Neural cell (in vitro differentiated cells): ENCODE measurements around the gene ATP6V1B1. TPM values are rescaled to one million over a fixed set of nuclear protein-coding genes. Genes with fewer than 3 reads are reported as not detected.

ENCODE experiments used
- H2AFZ ChIP-seq: fragments of 200-600, 300-800 bp; sonication (generic), shearing (Covaris generic); 2 replicates; pipeline ENCODE4 v1.6.0; 2014; ENCODE audit warnings: low read depth, mild to moderate bottlenecking, antibody characterized with exemption, low read length, moderate library complexity
- H3F3A ChIP-seq: fragments of 200-600 bp; shearing (Covaris generic); 2 replicates; pipeline ENCODE4 v1.6.1; 2016; ENCODE audit warnings: mild to moderate bottlenecking, moderate library complexity, mixed read lengths, antibody characterized with exemption, low read length; ENCODE audit not compliant: insufficient read depth, poor library complexity, severe bottlenecking
- H3K27ac ChIP-seq: fragments of 200-600, 300-800 bp; sonication (generic), shearing (Covaris generic); 2 replicates; pipeline ENCODE4 v1.5.1; 2014; ENCODE audit warnings: mild to moderate bottlenecking, low read length, moderate library complexity
- H3K27me3 ChIP-seq: fragments of 300-800, 200-600 bp; sonication (generic), shearing (Covaris generic); 2 replicates; pipeline ENCODE4 v1.6.0; 2014; ENCODE audit warnings: mild to moderate bottlenecking, low read depth, low read length, moderate library complexity; ENCODE audit not compliant: insufficient read depth
- H3K36me3 ChIP-seq: fragments of 300-800, 200-600 bp; sonication (generic), shearing (Covaris generic); 2 replicates; pipeline ENCODE4 v1.5.1; 2014; ENCODE audit warnings: mild to moderate bottlenecking, antibody characterized with exemption, low read length, moderate library complexity; ENCODE audit not compliant: insufficient read depth
- H3K4me2 ChIP-seq: fragments of 300-800, 200-600 bp; sonication (generic), shearing (Covaris generic); 2 replicates; pipeline ENCODE4 v1.6.0; 2014; ENCODE audit warnings: mild to moderate bottlenecking, low read length
- H3K4me3 ChIP-seq: fragments of 300-800, 200-600 bp; sonication (generic), shearing (Covaris generic); 2 replicates; pipeline ENCODE4 v1.5.1; 2014; ENCODE audit warnings: mild to moderate bottlenecking, low read length, moderate library complexity
- H3K79me2 ChIP-seq: fragments of 200-600 bp; shearing (Covaris generic); replicated peaks from 2 replicates; pipeline ENCODE4 v1.6.0; 2014; ENCODE audit warnings: mild to moderate bottlenecking, low read length, moderate library complexity; ENCODE audit not compliant: insufficient read depth
- H3K9ac ChIP-seq: fragments of 300-800, 200-600 bp; sonication (generic), shearing (Covaris generic); 2 replicates; pipeline ENCODE4 v1.6.1; 2016; ENCODE audit warnings: mild to moderate bottlenecking, low read length, mixed read lengths
- H3K9me2 ChIP-seq: fragments of 200-600 bp; shearing (Covaris generic); 2 replicates; pipeline ENCODE4 v1.6.1; 2016; ENCODE audit warnings: mild to moderate bottlenecking, low read length, mixed read lengths; ENCODE audit not compliant: insufficient read depth
- H3K9me3 ChIP-seq: fragments of 200-600, 300-800 bp; sonication (generic), shearing (Covaris generic); 2 replicates; pipeline ENCODE4 v1.6.1; 2016; ENCODE audit warnings: mild to moderate bottlenecking, mixed run types, low read length, moderate library complexity, mixed read lengths
- H4K20me1 ChIP-seq: fragments of 200-600 bp; shearing (Covaris generic); 2 replicates; pipeline ENCODE4 v1.6.1; 2016; ENCODE audit warnings: mild to moderate bottlenecking, mixed run types; ENCODE audit not compliant: insufficient read depth
- CTCF ChIP-seq: fragments of 450-650 bp; IDR thresholded peaks from 2 replicates; pipeline ENCODE4 v1.5.1; 2014; ENCODE audit warnings: antibody characterized with exemption, mild to moderate bottlenecking, moderate library complexity; ENCODE audit not compliant: poor library complexity, severe bottlenecking
- EP300 ChIP-seq: fragments of 450-650 bp; conservative IDR thresholded peaks from 2 replicates; pipeline ENCODE4 v1.6.1; 2014; ENCODE audit warnings: antibody characterized with exemption, mild to moderate bottlenecking, moderate library complexity; ENCODE audit not compliant: poor library complexity, severe bottlenecking
- EZH2 ChIP-seq: fragments of 200-600, 300-800 bp; shearing (Covaris generic), sonication (generic); IDR thresholded peaks from 2 replicates; pipeline ENCODE4 v1.6.1; 2014; ENCODE audit warnings: antibody characterized with exemption, low read length, borderline replicate concordance, mild to moderate bottlenecking; ENCODE audit not compliant: insufficient read depth, poor library complexity, severe bottlenecking
- MXI1 ChIP-seq: fragments of 450-650 bp; conservative IDR thresholded peaks from 2 replicates; pipeline ENCODE4 v1.6.1; 2014; ENCODE audit warnings: antibody characterized with exemption, mild to moderate bottlenecking; ENCODE audit not compliant: poor library complexity, severe bottlenecking
- POLR2AphosphoS5 ChIP-seq: IDR thresholded peaks from 2 replicates; pipeline ENCODE4 v1.6.1; 2012
- RAD21 ChIP-seq: fragments of 450-650 bp; conservative IDR thresholded peaks from 2 replicates; pipeline ENCODE4 v1.6.1; 2014; ENCODE audit warnings: antibody characterized with exemption, mild to moderate bottlenecking, moderate library complexity
- REST ChIP-seq: IDR thresholded peaks from 2 replicates; pipeline ENCODE4 v1.6.1; 2012; ENCODE audit warnings: borderline replicate concordance
- SMC3 ChIP-seq: fragments of 450-650 bp; conservative IDR thresholded peaks from 2 replicates; pipeline ENCODE4 v1.6.1; 2014; ENCODE audit warnings: antibody characterized with exemption, mild to moderate bottlenecking, moderate library complexity; ENCODE audit not compliant: poor library complexity
- TAF1 ChIP-seq: IDR thresholded peaks from 2 replicates; pipeline ENCODE4 v1.6.1; 2012; ENCODE audit warnings: low read depth
- polyA plus RNA-seq: library from polyadenylated mRNA; depleted of rRNA; stranded (reverse); fragments of >200 nt; gene quantifications from 2 replicates; pipeline ENCODE4 v1.2.3, GENCODE V29; 2014

The ATP6V1B1 gene
- polyA plus RNA-seq, 1 donor from 2014 or later, result 0.12 TPM

DNA sequence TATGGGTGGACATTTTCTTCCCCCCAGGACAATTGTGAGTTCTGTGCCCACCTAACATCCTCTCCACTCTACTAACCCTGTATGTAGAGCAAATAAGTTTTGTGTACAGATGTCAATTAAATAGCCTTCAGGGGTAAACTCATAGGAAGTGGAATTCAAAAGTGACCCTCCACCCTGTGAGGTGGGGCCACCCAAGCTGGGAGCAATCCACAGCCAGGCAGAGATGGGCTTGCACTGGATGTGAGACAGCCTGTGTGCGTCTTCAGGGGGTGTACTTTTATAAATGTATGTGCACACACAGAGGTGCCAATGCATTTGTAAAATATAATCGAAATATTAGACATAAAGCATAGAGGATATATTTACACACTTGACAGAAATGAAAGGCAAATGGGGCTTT is 33.1 kb upstream of the ATP6V1B1 start:
- no peak overlapping the region for H3K27ac ChIP-seq
- no peaks in the 10 kb centered on the region for H3K79me2 ChIP-seq
- no peaks in the 10 kb centered on the region for H3K9me2 ChIP-seq
- H2AFZ ChIP-seq, result no peak overlapping the region
- H3K9me3 ChIP-seq, result peaks cover 14% of the 10 kb centered on the region
- no peak overlapping the region for H3K4me3 ChIP-seq
- H3K9ac ChIP-seq, result no peak overlapping the region
- no peak overlapping the region for H3K4me2 ChIP-seq
- no peaks in the 10 kb centered on the region for H4K20me1 ChIP-seq
- no peaks in the 10 kb centered on the region for H3K36me3 ChIP-seq
- peaks cover 100% of the 10 kb centered on the region for H3K27me3 ChIP-seq
- H3F3A ChIP-seq, result no peaks in the 10 kb centered on the region
- no peak for TF ChIP-seq RAD21
- no peak for TF ChIP-seq EP300
- TF ChIP-seq TAF1, result no peak

- no peaks in the 10 kb centered on the region for H3F3A ChIP-seq
- peaks cover 100% of the 10 kb centered on the region for H3K27me3 ChIP-seq
- H3K9me2 ChIP-seq, result no peaks in the 10 kb centered on the region
- H3K4me2 ChIP-seq, result no peak overlapping the region
- no peak for TF ChIP-seq CTCF
- no peak for TF ChIP-seq POLR2AphosphoS5
- no peak for TF ChIP-seq EP300
- no peak for TF ChIP-seq MXI1
- no peak for TF ChIP-seq REST
- no peak for TF ChIP-seq TAF1
- TF ChIP-seq RAD21, result no peak
- TF ChIP-seq EZH2, result no peak
- no peak for TF ChIP-seq SMC3
- no peak overlapping the region for H3K27ac ChIP-seq
- H3K9ac ChIP-seq, result no peak overlapping the region
- no peak overlapping the region for H2AFZ ChIP-seq
- H3K4me3 ChIP-seq, result no peak overlapping the region
- no peaks in the 10 kb centered on the region for H4K20me1 ChIP-seq
- H3K36me3 ChIP-seq, result no peaks in the 10 kb centered on the region
- H3K79me2 ChIP-seq, result no peaks in the 10 kb centered on the region
- peaks cover 14% of the 10 kb centered on the region for H3K9me3 ChIP-seq
These were observed 32.5 kb upstream of the ATP6V1B1 start for GRCh38 chr2:70903171-70903570.
